Measurements from ENCODE around the gene CLEC2A.

- TF ChIP-seq NR3C1 (CRISPR knock-in tag; IDR thresholded peaks at IDR 0.05) (no peak), HSF4 (CRISPR knock-in tag; IDR thresholded peaks at IDR 0.05; ENCODE audit: borderline replicate concordance) (no peak), CBFA2T2 (conservative IDR thresholded peaks at IDR 0.05) (no peak), EZH2 (IDR thresholded peaks at IDR 0.05; ENCODE audit: borderline replicate concordance, low read depth, low read length) (no peak), ZNF174 (CRISPR knock-in tag; IDR thresholded peaks at IDR 0.05) (no peak)
- TF ChIP-seq, protein P1, sequence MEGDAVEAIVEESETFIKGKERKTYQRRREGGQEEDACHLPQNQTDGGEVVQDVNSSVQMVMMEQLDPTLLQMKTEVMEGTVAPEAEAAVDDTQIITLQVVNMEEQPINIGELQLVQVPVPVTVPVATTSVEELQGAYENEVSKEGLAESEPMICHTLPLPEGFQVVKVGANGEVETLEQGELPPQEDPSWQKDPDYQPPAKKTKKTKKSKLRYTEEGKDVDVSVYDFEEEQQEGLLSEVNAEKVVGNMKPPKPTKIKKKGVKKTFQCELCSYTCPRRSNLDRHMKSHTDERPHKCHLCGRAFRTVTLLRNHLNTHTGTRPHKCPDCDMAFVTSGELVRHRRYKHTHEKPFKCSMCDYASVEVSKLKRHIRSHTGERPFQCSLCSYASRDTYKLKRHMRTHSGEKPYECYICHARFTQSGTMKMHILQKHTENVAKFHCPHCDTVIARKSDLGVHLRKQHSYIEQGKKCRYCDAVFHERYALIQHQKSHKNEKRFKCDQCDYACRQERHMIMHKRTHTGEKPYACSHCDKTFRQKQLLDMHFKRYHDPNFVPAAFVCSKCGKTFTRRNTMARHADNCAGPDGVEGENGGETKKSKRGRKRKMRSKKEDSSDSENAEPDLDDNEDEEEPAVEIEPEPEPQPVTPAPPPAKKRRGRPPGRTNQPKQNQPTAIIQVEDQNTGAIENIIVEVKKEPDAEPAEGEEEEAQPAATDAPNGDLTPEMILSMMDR (IDR thresholded peaks at IDR 0.05 in 2 of 3, conservative IDR thresholded peaks at IDR 0.05 in 1 of 3; ENCODE audit: insufficient read depth in 2 of 3, low read depth in 1 of 3, low read length in 3 of 3): no peak
- TF ChIP-seq, protein P2, sequence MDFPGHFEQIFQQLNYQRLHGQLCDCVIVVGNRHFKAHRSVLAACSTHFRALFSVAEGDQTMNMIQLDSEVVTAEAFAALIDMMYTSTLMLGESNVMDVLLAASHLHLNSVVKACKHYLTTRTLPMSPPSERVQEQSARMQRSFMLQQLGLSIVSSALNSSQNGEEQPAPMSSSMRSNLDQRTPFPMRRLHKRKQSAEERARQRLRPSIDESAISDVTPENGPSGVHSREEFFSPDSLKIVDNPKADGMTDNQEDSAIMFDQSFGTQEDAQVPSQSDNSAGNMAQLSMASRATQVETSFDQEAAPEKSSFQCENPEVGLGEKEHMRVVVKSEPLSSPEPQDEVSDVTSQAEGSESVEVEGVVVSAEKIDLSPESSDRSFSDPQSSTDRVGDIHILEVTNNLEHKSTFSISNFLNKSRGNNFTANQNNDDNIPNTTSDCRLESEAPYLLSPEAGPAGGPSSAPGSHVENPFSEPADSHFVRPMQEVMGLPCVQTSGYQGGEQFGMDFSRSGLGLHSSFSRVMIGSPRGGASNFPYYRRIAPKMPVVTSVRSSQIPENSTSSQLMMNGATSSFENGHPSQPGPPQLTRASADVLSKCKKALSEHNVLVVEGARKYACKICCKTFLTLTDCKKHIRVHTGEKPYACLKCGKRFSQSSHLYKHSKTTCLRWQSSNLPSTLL (IDR thresholded peaks at IDR 0.05): no peak
Observed at GRCh38 chr12:9867531-9867930, 64.6 kb downstream of the CLEC2A start.
